Neural crest cell (in vitro differentiated cells): ENCODE data around the gene BPNT1. TPM values are rescaled to one million over a fixed set of nuclear protein-coding genes. Genes with fewer than 3 reads are reported as not detected.
"Not testable (repeated sequence)": the region's sequence is repeated elsewhere in the genome, so short reads cannot be mapped to it uniquely, and the experiment has no call there.

Experiments used
- DNase-seq: peaks from one replicate; pipeline ENCODE4 v3.0.0; 2021; ENCODE audit warnings: low read depth, mixed read lengths, low spot score
- H3K27ac Mint-ChIP-seq: one replicate; pipeline ENCODE4 v1.8.0; 2021; ENCODE audit warnings: mild to moderate bottlenecking, mixed read lengths; ENCODE audit not compliant: unreplicated experiment
- H3K27me3 Mint-ChIP-seq: 2 replicates; pipeline ENCODE4 v1.8.0; 2021; ENCODE audit warnings: low read depth, mild to moderate bottlenecking, mixed read lengths
- H3K36me3 Mint-ChIP-seq: 2 replicates; pipeline ENCODE4 v1.8.0; 2021; ENCODE audit warnings: low read depth, mild to moderate bottlenecking, mixed read lengths
- H3K4me1 Mint-ChIP-seq: 2 replicates; pipeline ENCODE4 v1.8.0; 2021; ENCODE audit warnings: mixed read lengths
- H3K4me3 Mint-ChIP-seq: one replicate; pipeline ENCODE4 v1.8.0; 2021; ENCODE audit warnings: mild to moderate bottlenecking, mixed read lengths
- H3K9me3 Mint-ChIP-seq: 2 replicates; pipeline ENCODE4 v1.8.0; 2021; ENCODE audit warnings: mixed read lengths
- CTCF ChIP-seq: fragments of 200-600 bp; sonication (generic); conservative IDR thresholded peaks from 2 replicates; pipeline ENCODE4 v1.5.0; 2021; ENCODE audit warnings: antibody characterized with exemption, mild to moderate bottlenecking
- total RNA-seq: library from RNA; stranded (reverse); gene quantifications from 2 replicates; pipeline ENCODE4 v1.2.1, GENCODE V29; 2021

BPNT1 gene
- total RNA-seq, 1 donor from 2014 or later: 20.2 TPM

DNA sequence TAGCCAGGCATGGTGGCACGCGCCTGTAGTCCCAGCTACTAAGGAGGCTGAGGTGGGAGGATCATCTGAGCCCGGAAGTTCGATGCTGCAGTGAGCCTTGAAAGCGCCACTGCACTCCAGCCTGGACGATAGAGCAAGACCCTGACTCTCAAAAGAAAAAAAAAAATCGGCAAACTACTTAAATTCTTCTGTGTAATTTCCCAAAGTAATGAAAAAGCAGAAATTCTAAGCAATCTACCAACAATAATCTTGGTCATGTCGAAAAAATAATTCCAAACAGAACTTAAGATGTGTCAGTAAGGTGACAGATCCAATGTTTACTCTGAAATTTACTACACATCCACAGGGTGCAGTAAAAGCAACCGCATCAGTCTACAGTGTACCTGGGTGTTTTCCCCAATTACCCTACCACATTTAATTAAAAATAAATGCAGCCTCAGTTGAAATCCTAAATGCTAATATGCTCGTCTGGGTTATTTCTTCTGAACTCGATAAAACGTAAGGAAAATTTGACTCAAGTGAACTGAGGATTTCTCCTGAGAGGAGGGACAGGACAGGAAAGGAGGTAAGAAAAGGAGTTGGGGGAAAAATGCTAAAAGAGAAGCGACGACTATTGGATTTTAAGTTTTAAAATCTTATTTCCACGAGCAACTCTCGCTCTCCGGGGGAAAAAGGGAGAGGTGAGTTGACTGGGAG, 44.1 kb downstream of the BPNT1 start:
- no peak for TF ChIP-seq CTCF
- Mint-ChIP-seq H3K4me3 (peak overlapping the region; percentile 95), H3K27ac (peak overlapping the region; percentile 92), H3K27me3 (no peaks in the 10 kb centered on the region), H3K36me3 (no peaks in the 10 kb centered on the region), H3K9me3 (no peaks in the 10 kb centered on the region), H3K4me1 (peaks cover 23% of the 10 kb centered on the region)
- DNase-seq: no peak

- no peak for TF ChIP-seq CTCF
- Mint-ChIP-seq H3K27ac (no peak overlapping the region), H3K9me3 (no peaks in the 10 kb centered on the region), H3K4me1 (peaks cover 23% of the 10 kb centered on the region), H3K27me3 (no peaks in the 10 kb centered on the region), H3K36me3 (no peaks in the 10 kb centered on the region), H3K4me3 (peak overlapping the region; percentile 95)
- no peak for DNase-seq
Observed at GRCh38 chr1:220044678-220045355, 44.8 kb downstream of the BPNT1 start.

DNA sequence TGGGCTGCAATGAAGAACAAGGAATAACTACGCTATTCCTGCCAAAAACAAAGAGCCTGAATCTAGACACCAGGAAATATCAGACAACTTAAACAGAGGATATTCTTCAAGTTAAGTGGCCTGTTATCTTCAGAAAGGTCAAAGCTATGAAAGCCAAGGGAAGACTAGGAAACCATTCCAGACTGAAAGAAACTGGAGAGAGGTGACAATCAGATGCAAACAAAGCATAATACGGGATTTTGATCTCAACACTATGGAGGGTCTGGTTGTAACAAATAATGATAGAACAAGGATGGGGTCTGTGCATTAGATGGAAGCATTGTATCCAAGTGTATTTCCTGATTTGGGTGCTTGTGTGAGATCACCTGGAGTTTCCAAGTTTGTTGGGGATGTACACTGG, 45.9 kb downstream of the BPNT1 start:
- Mint-ChIP-seq H3K27ac (no peak overlapping the region), H3K4me3 (peak overlapping the region; percentile 45), H3K4me1 (peaks cover 23% of the 10 kb centered on the region), H3K36me3 (no peaks in the 10 kb centered on the region), H3K27me3 (no peaks in the 10 kb centered on the region), H3K9me3 (no peaks in the 10 kb centered on the region)
- TF ChIP-seq CTCF: no peak
- DNase-seq: no peak

GRCh38 chr1:220040028-220040596, 49.5 kb downstream of the BPNT1 start:
- peaks cover 4% of the 10 kb centered on the region for H3K36me3 Mint-ChIP-seq
- H3K4me1 Mint-ChIP-seq: peaks cover 11% of the 10 kb centered on the region
- no peak for DNase-seq
- H3K27ac Mint-ChIP-seq: no peak overlapping the region
- H3K9me3 Mint-ChIP-seq: no peaks in the 10 kb centered on the region
- TF ChIP-seq CTCF: no peak
- no peak overlapping the region for H3K4me3 Mint-ChIP-seq
- H3K27me3 Mint-ChIP-seq: no peaks in the 10 kb centered on the region

DNA sequence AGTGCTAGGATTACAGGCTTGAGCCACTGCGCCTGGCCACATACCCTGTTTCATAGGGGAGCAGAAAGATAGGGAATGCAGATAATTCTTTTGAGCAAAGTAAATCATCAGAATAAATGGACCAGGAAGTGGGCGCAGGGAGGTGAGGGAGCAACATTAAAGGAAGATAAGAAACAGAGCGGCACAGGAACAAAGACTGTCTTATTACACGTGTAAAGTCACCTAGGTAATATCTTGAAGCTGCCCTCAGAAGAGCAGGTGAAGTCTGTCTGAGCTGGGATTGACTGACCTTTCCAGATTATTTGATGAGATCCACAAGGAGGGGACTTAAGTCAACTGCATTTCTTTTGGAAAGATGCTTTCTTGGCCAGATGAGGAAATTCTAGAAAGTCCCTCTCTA, 50.9 kb downstream of the BPNT1 start:
- H3K4me1 Mint-ChIP-seq: peaks cover 4% of the 10 kb centered on the region
- H3K27me3 Mint-ChIP-seq: no peaks in the 10 kb centered on the region
- peaks cover 4% of the 10 kb centered on the region for H3K36me3 Mint-ChIP-seq
- H3K4me3 Mint-ChIP-seq: no peak overlapping the region
- no peak for DNase-seq
- H3K9me3 Mint-ChIP-seq: no peaks in the 10 kb centered on the region
- no peak overlapping the region for H3K27ac Mint-ChIP-seq
- no peak for TF ChIP-seq CTCF

DNA sequence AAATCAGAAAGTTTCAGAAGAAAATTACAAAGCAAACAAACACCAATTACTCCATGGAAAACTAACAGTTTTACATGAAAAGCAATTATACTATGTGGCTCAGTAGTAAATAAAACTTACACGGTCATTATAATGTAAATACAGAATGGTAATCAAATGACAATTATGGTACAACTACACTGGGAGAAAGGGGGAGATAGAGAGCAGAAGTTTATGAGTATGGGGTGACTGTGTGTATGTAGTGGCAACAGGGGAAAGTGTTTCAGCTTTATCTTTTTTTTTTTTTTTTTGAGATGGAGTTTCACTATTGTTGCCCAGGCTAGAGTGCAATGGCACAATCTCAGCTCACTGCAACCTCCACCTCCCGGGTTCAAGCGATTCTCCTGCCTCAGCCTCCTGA, 51.8 kb downstream of the BPNT1 start:
- H3K9me3 Mint-ChIP-seq, H3K36me3 Mint-ChIP-seq, H3K4me1 Mint-ChIP-seq, H3K4me3 Mint-ChIP-seq, DNase-seq, H3K27ac Mint-ChIP-seq, H3K27me3 Mint-ChIP-seq: not testable (repeated sequence)
